Panc1 (cell line): ENCODE results near the gene IRF2BP2.
A peak's percentile ranks its signal among the peaks of the same experiment; 100 is the strongest.

Experiments
- CTCF ChIP-seq: fragments of 450-650 bp; IDR thresholded peaks from 2 replicates; pipeline ENCODE4 v1.5.1; 2017; ENCODE audit warnings: mild to moderate bottlenecking
- POLR2AphosphoS5 ChIP-seq: IDR thresholded peaks from 2 replicates; pipeline ENCODE4 v1.6.1; 2012; ENCODE audit warnings: mild to moderate bottlenecking, low read depth, low read length, moderate library complexity
- REST ChIP-seq, 2 experiments: IDR thresholded peaks; 2 replicates each; pipeline ENCODE4 v1.6.1; 2011 to 2012; ENCODE audit warnings: low read depth in 2 of 2, control low read depth in 1 of 2, low read length in 1 of 2, mild to moderate bottlenecking in 1 of 2, moderate library complexity in 1 of 2; ENCODE audit not compliant: insufficient read depth in 1 of 2
- SIN3A ChIP-seq: IDR thresholded peaks from 2 replicates; pipeline ENCODE4 v1.6.1; 2012; ENCODE audit warnings: low read depth, mild to moderate bottlenecking, low read length, moderate library complexity, borderline replicate concordance; ENCODE audit not compliant: insufficient read depth
- TCF7L2 ChIP-seq: IDR thresholded peaks from 2 replicates; pipeline ENCODE4 v1.6.1; 2011; ENCODE audit warnings: mild to moderate bottlenecking, low read depth, low read length, inconsistent platforms

DNA sequence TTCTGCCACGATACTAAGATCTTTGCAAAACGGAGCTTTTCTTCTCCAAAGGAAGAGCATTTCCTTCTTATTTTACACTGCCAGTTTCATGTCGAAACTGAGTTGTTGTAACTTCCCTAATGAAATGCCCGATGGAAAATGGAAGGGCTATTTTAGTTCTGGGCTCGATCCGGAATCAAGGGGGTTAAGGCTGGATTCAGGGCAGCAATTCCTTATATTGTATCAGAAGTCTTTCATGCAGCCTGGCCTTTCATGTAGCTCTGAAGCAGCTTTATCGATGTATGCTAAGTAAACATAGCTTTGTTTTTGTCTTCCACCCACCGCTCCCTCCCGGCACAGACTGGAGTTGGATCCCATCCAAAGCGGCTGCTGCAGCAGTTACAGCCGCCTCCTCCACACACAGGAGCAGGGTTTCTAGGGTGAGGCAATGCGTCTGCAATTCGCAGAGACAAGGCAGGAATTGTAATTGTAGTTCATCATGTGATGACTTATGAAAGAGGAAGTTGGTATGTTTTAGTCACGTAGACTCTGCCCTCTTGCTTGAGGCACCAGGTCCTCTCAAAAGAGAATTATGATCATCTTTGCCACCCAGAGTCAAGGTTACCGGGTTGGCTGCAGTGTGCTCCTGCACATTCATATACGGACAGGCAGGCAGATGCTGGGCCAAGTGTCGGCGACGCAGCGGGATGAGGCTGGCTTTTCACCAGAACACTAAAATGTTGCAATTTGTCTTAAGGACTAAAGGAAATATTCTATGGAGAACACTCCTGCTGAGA, 2.6 kb upstream of the IRF2BP2 start:
- TF ChIP-seq CTCF: no peak
- peak; percentile 85; the same call in 1 of the 2 replicates for TF ChIP-seq POLR2AphosphoS5
- TF ChIP-seq SIN3A: 0 out of 2 replicates have a peak, but pooled peaks have one; percentile 43
- TF ChIP-seq REST (IDR thresholded peaks at IDR 0.05; ENCODE audit: insufficient read depth in 1 of 2, low read depth in 2 of 2, low read length in 1 of 2): 0 out of 4 replicates have a peak, but pooled peaks of 1 of the 2 experiments have one; percentile 64
- TF ChIP-seq TCF7L2: peak; percentile 99
